Mesendoderm (in vitro differentiated cells): ENCODE measurements around the gene LEKR1.

Source experiments
- DNase-seq: peaks from one replicate; pipeline ENCODE4 v3.0.0; 2013
- H2AK5ac ChIP-seq: 2 replicates; pipeline ENCODE4 v1.6.1; 2013; ENCODE audit warnings: low read length, inconsistent platforms
- H2BK120ac ChIP-seq: 2 replicates; pipeline ENCODE4 v1.6.1; 2013; ENCODE audit warnings: low read depth, mild to moderate bottlenecking, low read length, moderate library complexity, mixed read lengths
- H2BK15ac ChIP-seq: replicated peaks from 2 replicates; pipeline ENCODE4 v1.6.1; 2013; ENCODE audit warnings: low read depth, mild to moderate bottlenecking, moderate library complexity
- H2BK5ac ChIP-seq: 2 replicates; pipeline ENCODE4 v1.6.1; 2013; ENCODE audit warnings: low read length, inconsistent platforms
- H3K18ac ChIP-seq: 2 replicates; pipeline ENCODE4 v1.6.1; 2013; ENCODE audit warnings: mild to moderate bottlenecking, low read length, mixed read lengths
- H3K23ac ChIP-seq: one replicate; pipeline ENCODE4 v1.6.1; 2013; ENCODE audit warnings: low read length
- H3K27ac ChIP-seq: 2 replicates; pipeline ENCODE4 v1.5.1; 2013; ENCODE audit warnings: low read depth, mild to moderate bottlenecking, inconsistent platforms, low read length, moderate library complexity
- H3K27me3 ChIP-seq: 2 replicates; pipeline ENCODE4 v1.6.1; 2013; ENCODE audit warnings: low read length, control low read depth, mild to moderate bottlenecking, inconsistent platforms; ENCODE audit not compliant: insufficient read depth, poor library complexity
- H3K36me3 ChIP-seq: 2 replicates; pipeline ENCODE4 v1.6.1; 2013; ENCODE audit warnings: low read length, inconsistent platforms; ENCODE audit not compliant: control insufficient read depth, insufficient read depth
- H3K4ac ChIP-seq: one replicate; pipeline ENCODE4 v1.6.1; 2013; ENCODE audit warnings: low read depth, mild to moderate bottlenecking, low read length, moderate library complexity
- H3K4me1 ChIP-seq: 2 replicates; pipeline ENCODE4 v1.6.1; 2013; ENCODE audit warnings: low read depth, low read length, inconsistent platforms; ENCODE audit not compliant: control insufficient read depth
- H3K4me2 ChIP-seq: 2 replicates; pipeline ENCODE4 v1.6.1; 2013; ENCODE audit warnings: low read length
- H3K4me3 ChIP-seq: 2 replicates; pipeline ENCODE4 v1.5.1; 2013; ENCODE audit warnings: mild to moderate bottlenecking, low read length
- H3K56ac ChIP-seq: one replicate; pipeline ENCODE4 v1.6.1; 2013; ENCODE audit warnings: low read length
- H3K79me1 ChIP-seq: 2 replicates; pipeline ENCODE4 v1.6.1; 2013; ENCODE audit warnings: low read length, inconsistent platforms
- H3K79me2 ChIP-seq: 2 replicates; pipeline ENCODE4 v1.6.1; 2013; ENCODE audit warnings: mild to moderate bottlenecking, low read length; ENCODE audit not compliant: control insufficient read depth, insufficient read depth
- H3K9ac ChIP-seq: 2 replicates; pipeline ENCODE4 v1.6.1; 2013; ENCODE audit warnings: low read length, inconsistent platforms
- H4K5ac ChIP-seq: one replicate; pipeline ENCODE4 v1.6.1; 2013; ENCODE audit warnings: low read length
- H4K8ac ChIP-seq: one replicate; pipeline ENCODE4 v1.6.1; 2013; ENCODE audit warnings: low read depth, mild to moderate bottlenecking, control low read depth, low read length, moderate library complexity
- WGBS: extraction: QIAGEN DNeasy Blood & Tissue Kit; methylation state at CpG from one replicate; pipeline ENCODE4 v1.1.7; 2013; ENCODE audit warnings: low lambda C conversion rate, missing lambda C conversion rate; ENCODE audit not compliant: insufficient coverage; ENCODE audit errors: extremely low coverage; 5-methylcytosine and 5-hydroxymethylcytosine counted together

The LEKR1 gene

GRCh38 chr3:157029365-157029790, 203.2 kb downstream of the LEKR1 start:
- Histone ChIP-seq H3K36me3 (no peaks in the 10 kb centered on the region), H4K8ac (no peak overlapping the region), H3K18ac (no peak overlapping the region), H2BK15ac (no peak overlapping the region), H3K56ac (no peak overlapping the region), H3K23ac (no peak overlapping the region), H4K5ac (no peak overlapping the region), H3K9ac (no peak overlapping the region), H2BK5ac (no peak overlapping the region), H3K4ac (no peak overlapping the region), H3K27ac (no peak overlapping the region), H3K79me2 (no peaks in the 10 kb centered on the region), H2BK120ac (no peak overlapping the region), H3K27me3 (no peaks in the 10 kb centered on the region), H3K4me2 (no peak overlapping the region), H3K79me1 (no peaks in the 10 kb centered on the region), H2AK5ac (no peak overlapping the region), H3K4me3 (no peak overlapping the region), H3K4me1 (no peaks in the 10 kb centered on the region)
- DNase-seq: no peak
- no CpG with 5 or more reads among the region's 3 CpGs for WGBS

GRCh38 chr3:157030712-157031111, 204.6 kb downstream of the LEKR1 start:
- H2BK120ac ChIP-seq: no peak overlapping the region
- H2AK5ac ChIP-seq: no peak overlapping the region
- no peak overlapping the region for H3K9ac ChIP-seq
- no peak overlapping the region for H3K56ac ChIP-seq
- no peak overlapping the region for H3K27ac ChIP-seq
- H3K23ac ChIP-seq: no peak overlapping the region
- H3K4ac ChIP-seq: no peak overlapping the region
- H3K27me3 ChIP-seq: no peaks in the 10 kb centered on the region
- H4K5ac ChIP-seq: peak overlapping the region; percentile 52
- no peak overlapping the region for H2BK5ac ChIP-seq
- no peak overlapping the region for H3K18ac ChIP-seq
- no peak overlapping the region for H2BK15ac ChIP-seq
- no peak for DNase-seq
- WGBS: no CpG with 5 or more reads among the region's 4 CpGs
- H4K8ac ChIP-seq: no peak overlapping the region
- H3K36me3 ChIP-seq: no peaks in the 10 kb centered on the region
- no peaks in the 10 kb centered on the region for H3K79me2 ChIP-seq
- H3K4me2 ChIP-seq: no peak overlapping the region
- H3K4me1 ChIP-seq: no peaks in the 10 kb centered on the region
- no peaks in the 10 kb centered on the region for H3K79me1 ChIP-seq
- no peak overlapping the region for H3K4me3 ChIP-seq

- Histone ChIP-seq H2BK120ac (no peak overlapping the region), H3K4me3 (no peak overlapping the region), H3K4ac (no peak overlapping the region), H3K18ac (no peak overlapping the region), H4K5ac (no peak overlapping the region), H3K9ac (no peak overlapping the region), H3K36me3 (no peaks in the 10 kb centered on the region), H2BK15ac (no peak overlapping the region), H3K4me1 (no peaks in the 10 kb centered on the region), H3K4me2 (no peak overlapping the region), H2BK5ac (no peak overlapping the region), H4K8ac (no peak overlapping the region), H3K23ac (no peak overlapping the region), H3K27ac (no peak overlapping the region), H3K27me3 (no peaks in the 10 kb centered on the region), H3K79me2 (no peaks in the 10 kb centered on the region), H3K79me1 (no peaks in the 10 kb centered on the region), H2AK5ac (no peak overlapping the region), H3K56ac (no peak overlapping the region)
- no CpG with 5 or more reads among the region's 2 CpGs for WGBS
- DNase-seq: no peak
These were observed 206.8 kb downstream of the LEKR1 start for GRCh38 chr3:157033001-157033400.

- no peaks in the 10 kb centered on the region for H3K36me3 ChIP-seq
- H2BK5ac ChIP-seq: no peak overlapping the region
- H3K79me2 ChIP-seq: no peaks in the 10 kb centered on the region
- no peak for DNase-seq
- H4K8ac ChIP-seq: no peak overlapping the region
- H2BK120ac ChIP-seq: no peak overlapping the region
- no peak overlapping the region for H3K4me3 ChIP-seq
- H3K27ac ChIP-seq: no peak overlapping the region
- H3K4me1 ChIP-seq: no peaks in the 10 kb centered on the region
- no peak overlapping the region for H3K18ac ChIP-seq
- no peak overlapping the region for H3K56ac ChIP-seq
- H2BK15ac ChIP-seq: no peak overlapping the region
- H3K23ac ChIP-seq: no peak overlapping the region
- no peak overlapping the region for H3K9ac ChIP-seq
- no peak overlapping the region for H2AK5ac ChIP-seq
- no peaks in the 10 kb centered on the region for H3K79me1 ChIP-seq
- no peak overlapping the region for H3K4ac ChIP-seq
- no peak overlapping the region for H3K4me2 ChIP-seq
- no peak overlapping the region for H4K5ac ChIP-seq
- no peaks in the 10 kb centered on the region for H3K27me3 ChIP-seq
These were observed 214.3 kb downstream of the LEKR1 start for GRCh38 chr3:157040456-157040855.

GRCh38 chr3:157042226-157042625, 216.1 kb downstream of the LEKR1 start:
- Histone ChIP-seq H3K4me1 (no peaks in the 10 kb centered on the region), H3K27ac (no peak overlapping the region), H3K4me2 (no peak overlapping the region), H3K18ac (no peak overlapping the region), H3K9ac (no peak overlapping the region), H3K4ac (no peak overlapping the region), H2BK120ac (no peak overlapping the region), H3K79me2 (no peaks in the 10 kb centered on the region), H2BK15ac (no peak overlapping the region), H3K36me3 (no peaks in the 10 kb centered on the region), H3K79me1 (no peaks in the 10 kb centered on the region), H4K5ac (no peak overlapping the region), H2BK5ac (no peak overlapping the region), H3K23ac (no peak overlapping the region), H3K27me3 (no peaks in the 10 kb centered on the region), H2AK5ac (no peak overlapping the region), H4K8ac (no peak overlapping the region), H3K56ac (no peak overlapping the region), H3K4me3 (no peak overlapping the region)
- DNase-seq: no peak
- no CpG with 5 or more reads among the region's 2 CpGs for WGBS

GRCh38 chr3:157043771-157044170, 217.6 kb downstream of the LEKR1 start:
- no peak for DNase-seq
- no peak overlapping the region for H3K18ac ChIP-seq
- H4K5ac ChIP-seq: no peak overlapping the region
- no peak overlapping the region for H4K8ac ChIP-seq
- H3K79me1 ChIP-seq: no peaks in the 10 kb centered on the region
- H3K4me1 ChIP-seq: no peaks in the 10 kb centered on the region
- H3K23ac ChIP-seq: no peak overlapping the region
- no peak overlapping the region for H2BK15ac ChIP-seq
- no peaks in the 10 kb centered on the region for H3K79me2 ChIP-seq
- no peak overlapping the region for H2BK120ac ChIP-seq
- no peaks in the 10 kb centered on the region for H3K27me3 ChIP-seq
- no peak overlapping the region for H2AK5ac ChIP-seq
- H3K4me2 ChIP-seq: no peak overlapping the region
- H3K27ac ChIP-seq: no peak overlapping the region
- no peak overlapping the region for H3K4me3 ChIP-seq
- no peak overlapping the region for H2BK5ac ChIP-seq
- no peak overlapping the region for H3K56ac ChIP-seq
- H3K9ac ChIP-seq: no peak overlapping the region
- H3K36me3 ChIP-seq: no peaks in the 10 kb centered on the region
- no peak overlapping the region for H3K4ac ChIP-seq
- WGBS: 100% methylated on average over 1 of the region's 1 CpG
